PC-3 (cell line): ENCODE measurements around the gene DYNC1LI2. TPM values are rescaled to one million over a fixed set of nuclear protein-coding genes. Genes with fewer than 3 reads are reported as not detected.

Source experiments
- ATAC-seq: fragments of 200-7000 bp; cut with Tn5 transposase; 2 replicates; pipeline ENCODE4 v1.9.1; 2020; ENCODE audit warnings: mild to moderate bottlenecking, moderate library complexity
- BruUV-seq: library from RNA; stranded (reverse); fragments of 400-500 nt; replicated peaks from 2 replicates; lab custom pipeline; 2021; lab: Mats Ljungman, UMichigan
- CTCF ChIA-PET: fragments of 300-600 bp; sonication (Branson Sonifier 250); formaldehyde crosslinking; loops from one replicate; lab custom pipeline; 2022; ENCODE audit warnings: antibody characterized with exemption; lab: Charles Lee
- POLR2A ChIA-PET: fragments of 300-600 bp; sonication (Branson Sonifier 250); formaldehyde crosslinking; loops from one replicate; lab custom pipeline; 2022; ENCODE audit warnings: antibody characterized with exemption; ENCODE audit not compliant: unreplicated experiment; lab: Charles Lee
- DNase-seq: peaks from one replicate; pipeline ENCODE4 v3.0.0-alpha.2; 2015
- H2AFZ ChIP-seq: fragments of 300-600 bp; sonication (generic); 2 replicates; pipeline ENCODE4 v1.6.0; 2016; ENCODE audit warnings: antibody characterized with exemption, low read length
- H3F3A ChIP-seq: fragments of 300-600 bp; sonication (generic); one replicate; pipeline ENCODE4 v1.6.0; 2017; ENCODE audit warnings: antibody characterized with exemption, low read length, control low read depth, mild to moderate bottlenecking; ENCODE audit not compliant: unreplicated experiment
- H3K27ac ChIP-seq: fragments of 300-600 bp; sonication (generic); 2 replicates; pipeline ENCODE4 v1.5.1; 2016; ENCODE audit warnings: mild to moderate bottlenecking, low read length
- H3K27me3 ChIP-seq: fragments of 300-600 bp; sonication (generic); 2 replicates; pipeline ENCODE4 v1.6.1; 2016; ENCODE audit warnings: low read length, mixed read lengths
- H3K36me3 ChIP-seq: fragments of 300-600 bp; sonication (generic); 2 replicates; pipeline ENCODE4 v1.6.1; 2016; ENCODE audit warnings: low read depth, mixed run types, low read length, mixed read lengths
- H3K4me1 ChIP-seq: fragments of 300-600 bp; sonication (generic); 2 replicates; pipeline ENCODE4 v1.5.1; 2016; ENCODE audit warnings: low read length; ENCODE audit not compliant: insufficient read depth
- H3K4me2 ChIP-seq: fragments of 300-600 bp; sonication (generic); 2 replicates; pipeline ENCODE4 v1.6.0; 2016; ENCODE audit warnings: low read length
- H3K4me3 ChIP-seq: fragments of 300-600 bp; sonication (generic); 2 replicates; pipeline ENCODE4 v1.5.1; 2016; ENCODE audit warnings: mild to moderate bottlenecking, low read length, mixed read lengths
- H3K79me2 ChIP-seq: fragments of 300-600 bp; sonication (generic); 2 replicates; pipeline ENCODE4 v1.6.1; 2017; ENCODE audit warnings: low read length, mixed read lengths
- H3K9ac ChIP-seq: fragments of 300-600 bp; sonication (generic); 2 replicates; pipeline ENCODE4 v1.6.0; 2016; ENCODE audit warnings: mild to moderate bottlenecking, low read length
- H3K9me2 ChIP-seq: fragments of 300-600 bp; sonication (generic); replicated peaks from 2 replicates; pipeline ENCODE4 v1.6.1; 2016; ENCODE audit warnings: mixed run types, low read length, mixed read lengths
- H3K9me3 ChIP-seq: fragments of 300-600 bp; sonication (generic); 2 replicates; pipeline ENCODE4 v1.6.1; 2016; ENCODE audit warnings: low read length, mixed read lengths
- H4K20me1 ChIP-seq: fragments of 300-600 bp; sonication (generic); 2 replicates; pipeline ENCODE4 v1.6.1; 2016; ENCODE audit warnings: low read length, mixed read lengths
- EZH2 ChIP-seq: fragments of 300-600 bp; sonication (generic); IDR thresholded peaks from one replicate; pipeline ENCODE4 v1.6.1; 2017; ENCODE audit warnings: antibody characterized with exemption, mild to moderate bottlenecking, low read length; ENCODE audit not compliant: unreplicated experiment
- EZH2phosphoT487 ChIP-seq: fragments of 300-600 bp; sonication (generic); IDR thresholded peaks from 2 replicates; pipeline ENCODE4 v1.6.1; 2018; ENCODE audit warnings: mild to moderate bottlenecking, antibody characterized with exemption, low read length, borderline replicate concordance
- intact Hi-C: fragments of 100-400 bp; cut with micrococcal nuclease; formaldehyde crosslinking; loops from 2 replicates; pipeline ENCODE4 v1.9.0; 2023
- total RNA-seq: library from RNA; depleted of rRNA; stranded (reverse); fragments of >200 nt; gene quantifications from 2 replicates; pipeline ENCODE4 v1.2.3, GENCODE V29; 2014
- TF ChIP-seq, protein P1 (sequence below): fragments of 300-600 bp; sonication (generic); conservative IDR thresholded peaks from 2 replicates; pipeline ENCODE4 v1.5.1; 2017; ENCODE audit warnings: antibody characterized with exemption, low read depth, mild to moderate bottlenecking, low read length

The DYNC1LI2 gene
- total RNA-seq, 1 experiment from 2014 or later, result 63.9 TPM

GRCh38 chr16:66754819-66755218, 3.4 kb upstream of the DYNC1LI2 start:
- Histone ChIP-seq H3K79me2 (peaks cover 16% of the 10 kb centered on the region), H4K20me1 (peaks cover 13% of the 10 kb centered on the region), H3F3A (no peaks in the 10 kb centered on the region), H3K9me3 (no peaks in the 10 kb centered on the region), H3K4me3 (no peak overlapping the region), H3K9ac (no peak overlapping the region), H3K27ac (no peak overlapping the region), H2AFZ (no peak overlapping the region), H3K36me3 (no peaks in the 10 kb centered on the region), H3K4me2 (no peak overlapping the region), H3K27me3 (no peaks in the 10 kb centered on the region), H3K4me1 (peaks cover 12% of the 10 kb centered on the region), H3K9me2 (no peaks in the 10 kb centered on the region)
- intact Hi-C loops, result loop anchor here (10.0 kb wide), 1 partner anchor 110 kb away; no protein-coding TSS in a partner anchor
- TF ChIP-seq, protein P1, sequence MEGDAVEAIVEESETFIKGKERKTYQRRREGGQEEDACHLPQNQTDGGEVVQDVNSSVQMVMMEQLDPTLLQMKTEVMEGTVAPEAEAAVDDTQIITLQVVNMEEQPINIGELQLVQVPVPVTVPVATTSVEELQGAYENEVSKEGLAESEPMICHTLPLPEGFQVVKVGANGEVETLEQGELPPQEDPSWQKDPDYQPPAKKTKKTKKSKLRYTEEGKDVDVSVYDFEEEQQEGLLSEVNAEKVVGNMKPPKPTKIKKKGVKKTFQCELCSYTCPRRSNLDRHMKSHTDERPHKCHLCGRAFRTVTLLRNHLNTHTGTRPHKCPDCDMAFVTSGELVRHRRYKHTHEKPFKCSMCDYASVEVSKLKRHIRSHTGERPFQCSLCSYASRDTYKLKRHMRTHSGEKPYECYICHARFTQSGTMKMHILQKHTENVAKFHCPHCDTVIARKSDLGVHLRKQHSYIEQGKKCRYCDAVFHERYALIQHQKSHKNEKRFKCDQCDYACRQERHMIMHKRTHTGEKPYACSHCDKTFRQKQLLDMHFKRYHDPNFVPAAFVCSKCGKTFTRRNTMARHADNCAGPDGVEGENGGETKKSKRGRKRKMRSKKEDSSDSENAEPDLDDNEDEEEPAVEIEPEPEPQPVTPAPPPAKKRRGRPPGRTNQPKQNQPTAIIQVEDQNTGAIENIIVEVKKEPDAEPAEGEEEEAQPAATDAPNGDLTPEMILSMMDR, result no peak
- TF ChIP-seq EZH2, result no peak
- TF ChIP-seq EZH2phosphoT487, result no peak
- no peak for DNase-seq
- ChIA-PET CTCF (no interaction called here), POLR2A (no interaction called here)
- no TSS peak for BruUV-seq
- ATAC-seq, result no peak

DNA sequence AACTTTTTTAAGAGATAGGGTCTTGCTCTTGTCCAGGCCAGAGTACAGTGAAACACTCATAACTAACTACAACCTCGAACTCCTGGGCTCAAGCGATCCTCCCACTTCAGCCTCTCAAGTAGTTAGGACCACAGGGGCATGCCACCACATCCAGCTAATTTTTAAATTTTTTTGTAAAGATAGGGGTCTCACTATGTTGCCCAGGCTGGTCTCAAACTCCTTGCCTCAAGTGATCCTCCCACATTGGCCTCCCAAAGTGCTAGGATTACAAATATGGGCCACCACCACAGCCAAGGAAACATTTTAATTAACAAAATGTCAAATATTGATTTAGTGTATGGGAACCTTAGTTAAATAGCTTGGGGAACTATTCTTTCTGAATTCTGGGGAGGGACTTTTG, 2.8 kb upstream of the DYNC1LI2 start:
- H3K4me2 ChIP-seq, result no peak overlapping the region
- H3K79me2 ChIP-seq, result peaks cover 22% of the 10 kb centered on the region
- no peak overlapping the region for H3K4me3 ChIP-seq
- H3F3A ChIP-seq, result no peaks in the 10 kb centered on the region
- H3K9me2 ChIP-seq, result no peaks in the 10 kb centered on the region
- no TSS peak for BruUV-seq
- ATAC-seq (no peak), DNase-seq (no peak)
- POLR2A ChIA-PET, result no interaction called here
- peaks cover 3% of the 10 kb centered on the region; the same call in 1 of the 2 replicates for H3K36me3 ChIP-seq
- H4K20me1 ChIP-seq, result peaks cover 18% of the 10 kb centered on the region
- intact Hi-C loops, result loop anchor here (10.0 kb wide), 1 partner anchor 111 kb away; no protein-coding TSS in a partner anchor
- H3K27me3 ChIP-seq, result no peaks in the 10 kb centered on the region
- H3K27ac ChIP-seq, result no peak overlapping the region
- H3K4me1 ChIP-seq, result peaks cover 18% of the 10 kb centered on the region
- no peak for TF ChIP-seq EZH2
- TF ChIP-seq, protein P1, result no peak
- TF ChIP-seq EZH2phosphoT487, result no peak
- H2AFZ ChIP-seq, result no peak overlapping the region
- CTCF ChIA-PET, result no interaction called here
- H3K9ac ChIP-seq, result no peak overlapping the region
- no peaks in the 10 kb centered on the region for H3K9me3 ChIP-seq

DNA sequence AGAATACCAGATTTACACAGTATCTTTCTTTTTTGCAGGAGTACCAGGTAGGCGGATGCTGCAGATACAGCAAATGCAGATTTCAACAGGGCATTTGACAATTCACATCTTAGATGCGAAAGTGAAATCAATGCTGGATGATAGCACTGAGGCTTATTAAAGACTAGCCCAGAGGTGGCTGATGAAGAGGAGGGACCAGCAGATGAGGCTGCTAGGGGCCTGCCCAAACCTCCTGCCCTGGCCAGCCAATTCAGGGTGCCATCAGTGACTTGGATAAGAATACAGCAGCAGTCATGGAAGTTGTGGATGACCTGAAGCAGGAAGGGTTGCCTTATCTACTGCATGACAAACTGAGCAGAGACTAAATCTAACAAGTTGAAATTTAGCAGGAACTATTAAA, 1.5 kb upstream of the DYNC1LI2 start:
- Histone ChIP-seq H3K4me1 (peaks cover 20% of the 10 kb centered on the region), H3K9me3 (no peaks in the 10 kb centered on the region), H4K20me1 (peaks cover 18% of the 10 kb centered on the region), H3K36me3 (peaks cover 14% of the 10 kb centered on the region), H3K79me2 (peaks cover 34% of the 10 kb centered on the region), H3K27ac (no peak overlapping the region), H3K4me2 (no peak overlapping the region), H3K27me3 (no peaks in the 10 kb centered on the region), H3K4me3 (no peak overlapping the region), H3F3A (no peaks in the 10 kb centered on the region), H2AFZ (no peak overlapping the region), H3K9ac (no peak overlapping the region), H3K9me2 (no peaks in the 10 kb centered on the region)
- ATAC-seq, result no peak
- no peak for DNase-seq
- POLR2A ChIA-PET, result no interaction called here
- no TSS peak for BruUV-seq
- CTCF ChIA-PET, result interaction anchor here (1.1 kb wide), 1 partner anchor 11 kb away, joined by 4 read pairs; no protein-coding TSS in a partner anchor
- TF ChIP-seq EZH2phosphoT487 (no peak), EZH2 (no peak)
- TF ChIP-seq, protein P1, result no peak
- intact Hi-C loops, result loop anchor here (10.0 kb wide), 1 partner anchor 112 kb away; no protein-coding TSS in a partner anchor
